Renal pelvis (tissue), 4 donors: ENCODE data around the gene CNOT2. TPM values are rescaled to one million over a fixed set of nuclear protein-coding genes. Genes with fewer than 3 reads are reported as not detected.
"Not testable (repeated sequence)": the region's sequence is repeated elsewhere in the genome, so short reads cannot be mapped to it uniquely, and the experiment has no call there.

Experiments
- DNase-seq: peaks from one replicate; pipeline ENCODE4 v3.0.0-alpha.2; 2013
- polyA plus RNA-seq, 3 donors: library from polyadenylated mRNA; unstranded; fragments of 120-200 nt; gene quantifications; one replicate each; pipeline ENCODE4 v1.2.1, GENCODE V29; 2013; ENCODE audit not compliant: insufficient read length in 3 of 3

CNOT2 gene
- polyA plus RNA-seq, 3 donors = 120 to 132 (median 130) TPM

DNA sequence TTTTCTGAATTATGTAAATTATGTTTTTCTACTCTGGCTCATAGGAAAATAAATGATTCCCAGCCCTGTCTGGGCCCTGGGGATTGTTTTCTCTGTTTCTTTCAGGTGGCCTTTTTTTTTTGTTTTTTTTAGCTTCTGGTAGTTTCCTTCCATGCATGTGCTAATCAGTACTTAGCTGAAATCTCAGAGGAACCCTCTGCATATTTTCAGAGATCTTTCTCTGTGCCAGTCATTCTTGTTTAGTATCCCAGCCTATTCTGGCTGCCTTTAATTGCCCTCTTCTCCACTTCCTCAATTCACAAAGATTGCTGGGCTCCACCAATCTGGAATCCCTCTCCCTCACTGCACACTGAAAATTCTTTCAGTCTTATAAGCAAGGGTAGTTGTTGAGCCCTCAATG, 46.9 kb downstream of the CNOT2 start:
- DNase-seq = no peak

DNA sequence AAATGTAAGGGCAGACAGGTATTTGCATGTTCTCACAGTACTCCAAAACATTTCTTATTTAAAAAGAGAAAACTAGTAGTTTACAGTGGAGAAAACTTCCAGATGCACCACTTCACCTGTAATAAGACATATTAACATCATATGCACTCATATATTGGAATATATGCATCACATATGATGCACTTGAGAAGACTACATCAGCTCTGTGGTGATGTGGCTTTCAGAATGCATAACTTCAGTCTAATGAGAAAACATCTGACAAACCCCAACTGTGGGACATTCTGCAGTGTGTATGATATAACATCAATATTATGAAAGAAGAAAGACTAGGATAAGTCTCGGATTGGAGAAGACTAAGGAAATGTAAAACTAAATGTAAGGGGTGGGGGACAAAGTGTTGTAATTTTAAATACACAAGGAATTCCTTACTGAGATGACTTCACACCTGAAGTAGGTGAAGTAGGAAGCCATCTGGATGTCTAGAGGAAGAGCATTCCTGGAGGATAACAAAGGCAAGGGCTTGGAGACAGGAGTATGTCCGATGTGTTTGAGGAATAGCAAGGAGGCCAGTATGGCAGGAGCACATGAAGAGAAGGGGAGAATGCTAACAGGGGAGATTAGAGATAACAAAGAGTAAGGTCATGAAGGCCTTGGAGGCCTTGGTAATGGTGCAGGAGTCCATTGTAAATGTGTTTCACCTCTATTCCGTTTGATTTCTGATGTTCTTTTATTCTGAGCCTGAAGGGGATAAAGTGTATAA, 49.0 kb downstream of the CNOT2 start:
- no peak for DNase-seq

DNA sequence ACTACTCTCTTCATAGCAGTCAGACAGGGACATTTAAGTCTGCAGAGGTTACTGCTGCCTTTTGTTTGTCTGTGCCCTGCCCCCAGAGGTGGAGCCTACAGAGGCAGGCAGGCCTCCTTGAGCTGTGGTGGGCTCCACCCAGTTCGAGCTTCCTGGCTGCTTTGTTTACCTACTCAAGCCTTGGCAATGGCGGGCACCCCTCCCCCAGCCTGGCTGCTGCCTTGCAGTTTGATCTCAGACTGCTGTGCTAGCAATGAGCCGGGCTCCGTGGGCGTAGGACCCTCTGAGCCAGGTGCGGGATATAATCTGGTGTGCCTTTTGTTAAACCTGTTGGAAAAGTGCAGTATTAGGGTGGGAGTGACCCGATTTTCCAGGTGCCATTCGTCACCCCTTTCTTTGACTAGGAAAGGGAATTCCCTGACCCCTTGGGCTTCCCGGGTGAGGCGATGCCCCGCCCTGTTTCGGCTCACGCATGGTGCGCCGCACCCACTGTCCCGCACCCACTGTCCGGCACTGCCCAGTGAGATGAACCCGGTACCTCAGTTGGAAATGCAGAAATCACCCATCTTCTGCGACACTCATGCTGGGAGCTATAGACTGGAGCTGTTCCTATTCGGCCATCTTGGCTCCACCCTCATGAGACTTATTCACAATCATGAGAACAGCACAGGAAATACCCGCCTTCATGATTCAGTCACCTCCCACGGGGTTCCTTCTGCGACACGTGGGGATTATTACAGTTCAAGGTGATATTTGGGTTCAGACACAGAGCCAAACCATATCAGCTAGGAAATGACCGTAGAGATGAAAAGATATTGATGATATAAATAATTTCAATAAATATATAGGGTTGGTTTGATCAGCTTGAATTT, 61.7 kb downstream of the CNOT2 start:
- not testable (repeated sequence) for DNase-seq

DNA sequence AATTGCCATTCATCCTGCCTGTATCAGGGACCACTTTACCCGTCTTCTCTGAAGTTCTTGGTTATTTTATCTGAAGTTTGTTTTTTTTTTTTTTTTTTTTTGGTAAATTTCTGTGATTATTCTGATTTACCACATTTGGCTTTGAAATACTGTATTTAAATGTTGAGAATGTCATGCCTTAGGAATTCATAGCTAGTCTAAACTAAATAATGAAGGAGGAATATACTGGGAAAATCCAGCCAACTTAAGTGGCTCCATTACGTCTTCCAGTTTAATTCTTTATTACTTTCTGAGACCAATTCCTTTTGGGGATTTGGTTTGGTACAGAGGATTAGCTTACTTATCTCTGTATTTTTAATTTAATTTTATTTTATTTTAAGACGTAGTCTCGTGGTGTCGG, 62.6 kb downstream of the CNOT2 start:
- DNase-seq = no peak

DNA sequence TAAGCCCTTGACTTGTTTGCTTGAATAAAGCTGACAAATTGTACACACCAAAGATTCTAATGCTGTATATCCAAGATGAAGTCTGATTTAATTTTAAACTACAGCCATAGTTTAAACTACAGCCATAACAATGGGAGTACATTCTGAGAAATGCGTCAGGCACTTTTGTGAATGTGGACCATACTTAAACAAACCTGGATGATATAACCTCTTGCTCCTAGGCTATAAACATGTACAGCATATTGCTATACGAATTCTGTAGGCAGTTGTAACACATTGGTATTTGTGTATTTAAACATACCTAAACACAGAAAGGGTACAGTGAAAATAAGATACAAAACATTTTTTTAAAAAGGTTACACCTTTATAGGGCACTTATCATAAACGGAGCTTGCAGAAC, 63.4 kb downstream of the CNOT2 start:
- DNase-seq = no peak

DNA sequence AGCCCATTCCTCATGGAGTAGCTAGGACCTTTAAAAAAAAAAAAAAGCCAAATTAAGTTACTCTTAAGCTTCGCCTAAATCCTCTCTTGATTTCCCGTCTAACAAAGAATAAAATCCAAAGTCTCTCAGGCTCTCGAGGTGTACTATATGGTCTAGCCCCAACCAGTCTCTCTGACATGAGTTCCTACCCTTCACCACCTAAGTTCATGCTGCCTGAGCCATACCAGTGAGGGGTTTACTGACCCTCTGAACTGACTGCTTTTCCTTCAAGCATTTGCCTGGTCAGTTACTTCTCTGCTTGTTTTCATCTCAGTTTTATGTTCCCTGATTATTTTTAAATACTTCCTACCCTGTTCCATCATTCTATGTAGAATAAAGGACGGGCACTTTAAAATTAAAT, 64.6 kb downstream of the CNOT2 start:
- no peak for DNase-seq

DNA sequence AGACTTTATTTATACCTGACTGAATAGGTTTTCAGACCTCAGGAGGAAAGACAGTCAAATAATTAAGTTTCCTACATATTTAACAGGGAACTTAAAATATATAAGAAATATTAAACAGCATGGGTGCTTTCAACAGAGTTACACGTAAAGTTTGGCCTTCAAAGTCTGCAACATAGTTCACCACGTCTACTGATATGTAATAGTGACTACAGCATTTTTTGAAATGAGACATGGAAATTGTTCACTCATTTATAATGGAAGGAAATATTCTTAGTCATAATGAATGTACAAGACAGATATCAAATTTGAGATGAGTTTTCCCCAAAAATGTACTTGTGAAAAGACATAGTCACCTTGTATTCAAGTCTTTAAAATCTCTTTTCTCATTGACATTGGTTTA, 66.1 kb downstream of the CNOT2 start:
- no peak for DNase-seq

DNA sequence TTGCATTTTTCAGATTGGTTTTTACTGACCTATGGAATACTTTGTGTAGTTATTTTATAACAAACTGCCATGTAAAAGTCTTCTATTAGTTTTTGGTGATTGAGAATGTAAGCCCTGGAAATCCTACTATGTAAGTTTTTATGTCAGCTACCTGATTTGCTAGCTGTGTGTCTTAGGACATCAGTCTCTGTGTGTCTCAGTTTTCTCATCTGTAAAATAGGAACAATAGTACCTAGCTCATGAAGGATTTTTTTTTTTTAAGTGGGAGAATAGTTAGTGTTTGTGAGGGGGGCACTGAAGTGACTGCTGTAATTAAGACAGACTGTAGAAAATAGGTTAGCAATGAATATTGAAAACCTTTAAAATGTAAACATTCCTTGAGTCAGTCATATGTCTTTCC, 70.9 kb downstream of the CNOT2 start:
- DNase-seq = no peak

DNA sequence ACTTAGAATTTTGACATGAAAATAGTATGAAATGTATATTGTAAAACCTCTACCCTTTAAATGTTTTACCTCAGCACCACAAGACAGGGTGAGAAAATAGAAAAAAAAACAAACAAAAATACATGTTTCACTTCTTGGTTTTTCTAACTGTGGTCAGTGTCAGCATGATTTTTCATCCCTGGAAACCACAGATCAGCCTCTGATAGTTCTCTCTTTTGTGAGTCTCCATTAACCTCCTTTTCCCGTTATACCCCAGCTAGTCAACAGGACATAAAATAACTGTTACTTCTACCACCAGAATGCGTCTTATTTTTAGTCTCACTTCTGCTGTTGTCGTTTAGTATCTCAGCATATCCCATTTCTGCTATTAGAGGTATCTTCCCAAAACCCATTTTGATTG, 74.5 kb downstream of the CNOT2 start:
- DNase-seq = no peak

DNA sequence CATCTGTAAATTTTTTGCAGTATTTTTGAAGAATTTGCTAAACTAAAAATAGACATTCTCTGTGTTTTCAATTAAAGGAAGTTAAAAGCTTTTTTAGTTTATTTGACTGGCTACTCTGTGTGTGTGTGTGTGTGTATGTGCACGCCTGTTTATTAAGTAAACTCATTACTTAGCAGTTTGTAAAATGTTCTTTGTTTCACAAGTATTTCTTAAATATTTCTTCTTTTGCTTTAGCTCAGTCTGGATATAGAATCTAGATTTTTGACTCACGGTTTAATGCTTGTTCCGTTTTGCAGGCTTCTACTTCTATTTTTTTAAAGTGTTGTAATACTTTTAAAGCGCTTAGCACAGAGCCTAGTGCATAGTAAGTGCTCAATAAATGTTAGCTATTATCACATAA, 76.4 kb downstream of the CNOT2 start:
- no peak for DNase-seq

DNA sequence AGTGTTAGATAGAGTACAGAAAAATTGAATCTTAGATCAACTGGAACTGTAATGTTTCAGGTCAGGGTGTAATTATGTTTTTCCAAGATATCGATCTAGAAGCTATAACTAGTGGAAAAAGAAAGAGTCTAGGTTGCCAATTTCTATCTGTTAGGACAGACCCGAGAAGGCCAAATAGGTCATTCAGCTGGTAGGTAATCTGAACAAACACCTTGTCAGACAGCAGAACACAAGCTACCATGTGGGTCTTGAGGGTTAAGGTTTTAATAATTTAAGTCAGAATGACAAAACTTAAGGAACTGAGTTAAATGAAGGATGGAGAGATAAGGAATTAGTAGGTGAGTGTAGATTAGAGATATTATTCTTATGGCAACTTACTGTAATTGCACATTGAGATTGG, 78.0 kb downstream of the CNOT2 start:
- DNase-seq = no peak

DNA sequence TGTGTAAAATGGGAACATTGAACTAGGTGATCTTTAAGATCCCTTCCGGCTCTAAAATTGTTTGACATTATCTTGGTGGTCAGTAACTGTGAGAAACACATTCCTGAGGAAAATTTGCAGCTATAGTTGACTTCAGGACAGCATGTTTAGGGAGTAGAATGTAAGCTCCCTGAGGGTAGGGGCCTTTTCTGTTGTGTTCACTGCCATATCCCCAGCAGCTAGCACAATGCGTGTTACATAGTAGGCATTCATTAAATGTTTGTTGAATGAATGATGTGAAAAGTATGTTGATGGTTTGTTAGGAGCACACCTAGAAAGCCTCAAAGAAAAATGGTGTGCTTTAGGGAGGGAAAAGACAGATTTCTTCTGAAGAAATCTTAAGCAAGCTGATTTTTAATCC, 84.3 kb downstream of the CNOT2 start:
- no peak for DNase-seq

DNA sequence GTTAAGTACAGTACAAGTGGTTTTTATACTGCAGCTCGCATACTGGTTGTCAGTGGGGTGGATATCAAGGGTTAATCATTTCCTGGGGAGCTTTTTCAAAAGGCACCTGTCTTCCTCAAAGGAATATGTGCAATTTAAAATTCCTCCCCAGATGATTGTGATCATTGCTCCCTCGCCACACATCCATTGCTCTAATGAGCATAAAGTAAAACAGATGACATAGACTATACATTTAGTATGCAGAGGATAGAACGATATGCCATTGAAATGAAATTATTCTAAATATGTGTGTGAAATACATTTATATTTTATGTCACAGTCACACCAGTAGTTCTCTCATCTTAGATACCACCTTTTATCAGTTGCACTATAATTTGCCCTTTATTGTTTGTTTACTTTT, 86.5 kb downstream of the CNOT2 start:
- DNase-seq = no peak

DNA sequence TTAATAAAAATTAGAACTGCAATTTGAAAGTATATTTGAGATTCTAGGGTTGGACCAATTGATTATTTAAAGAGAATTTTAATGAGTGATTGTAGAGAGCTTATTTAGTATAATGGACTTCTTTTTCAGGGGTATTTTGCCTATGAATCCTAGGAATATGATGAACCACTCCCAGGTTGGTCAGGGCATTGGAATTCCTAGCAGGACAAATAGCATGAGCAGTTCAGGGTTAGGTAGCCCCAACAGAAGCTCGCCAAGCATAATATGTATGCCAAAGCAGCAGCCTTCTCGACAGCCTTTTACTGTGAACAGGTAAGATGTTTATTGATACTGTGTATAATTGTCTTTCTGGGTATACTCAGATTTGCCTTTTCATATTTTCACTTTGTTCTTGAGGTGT, 86.9 kb downstream of the CNOT2 start:
- no peak for DNase-seq

DNA sequence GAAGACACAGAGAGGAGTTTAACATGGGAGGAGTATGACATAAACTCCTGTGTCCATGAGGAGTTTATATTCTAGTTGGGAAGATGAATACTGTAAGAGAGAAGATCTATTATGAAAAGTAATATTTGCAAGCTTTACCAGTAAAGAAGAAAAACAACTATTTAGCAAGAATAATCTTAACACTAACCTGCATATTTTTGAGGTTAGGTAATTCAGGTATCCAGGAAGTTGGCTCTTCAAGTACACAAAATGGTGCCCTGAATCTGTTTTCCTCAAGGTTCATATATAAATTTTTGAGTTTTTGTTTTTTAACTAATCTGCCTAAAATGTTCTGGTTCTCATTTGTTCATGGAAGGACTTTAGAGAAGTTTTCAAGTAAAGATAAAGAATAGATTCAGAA, 89.0 kb downstream of the CNOT2 start:
- no peak for DNase-seq

DNA sequence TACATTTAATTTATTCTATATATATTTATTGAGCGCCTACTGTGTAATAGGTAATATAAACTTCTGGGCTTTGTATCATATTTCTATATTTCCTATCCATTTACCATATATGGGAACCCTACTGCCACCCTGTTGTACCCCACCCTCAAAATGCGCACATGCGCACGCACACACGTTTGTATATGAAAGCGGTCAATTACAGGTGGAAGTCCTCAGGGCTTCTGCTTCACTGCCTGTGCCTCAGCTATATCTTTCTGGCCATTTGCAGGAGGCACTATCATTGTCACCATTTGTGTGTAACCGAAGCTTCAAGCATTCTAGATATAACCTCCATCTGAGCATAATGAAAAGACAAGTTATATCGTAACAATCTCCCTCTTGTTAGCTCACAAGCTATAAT, 91.5 kb downstream of the CNOT2 start:
- DNase-seq = no peak

DNA sequence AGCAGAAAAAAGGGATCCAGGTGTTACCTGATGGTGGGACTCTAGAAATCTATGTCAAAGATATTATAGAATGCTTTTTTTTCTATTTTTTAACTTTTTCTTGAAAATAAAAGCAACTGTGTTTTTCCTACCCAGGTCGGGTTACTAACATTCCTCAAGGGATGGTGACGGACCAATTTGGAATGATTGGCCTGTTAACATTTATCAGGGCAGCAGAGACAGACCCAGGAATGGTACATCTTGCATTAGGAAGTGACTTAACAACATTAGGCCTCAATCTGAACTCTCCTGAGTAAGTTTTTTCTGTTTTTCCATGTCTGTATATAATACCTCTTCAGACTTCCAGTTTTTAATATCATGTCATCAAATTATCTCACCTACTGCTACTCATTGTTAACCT, 95.3 kb downstream of the CNOT2 start:
- DNase-seq = no peak

DNA sequence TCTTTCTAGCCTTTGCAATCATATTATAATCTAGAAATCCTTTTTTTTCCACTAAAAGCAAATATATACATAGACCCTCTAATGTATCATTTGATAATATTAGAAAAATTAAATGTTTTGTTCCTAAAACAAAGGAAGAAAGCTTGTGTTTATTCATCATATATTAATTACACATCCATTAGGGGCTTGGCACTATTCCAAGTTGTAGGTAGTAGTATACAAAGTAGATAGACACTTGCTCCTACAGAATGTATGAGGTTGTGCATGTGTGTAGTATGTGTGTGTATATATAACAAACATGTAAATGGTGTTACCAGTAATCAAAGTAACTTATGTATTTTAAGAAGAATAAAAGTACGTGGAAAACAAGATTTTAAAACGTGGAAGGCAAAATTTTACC, 107.8 kb downstream of the CNOT2 start:
- no peak for DNase-seq

DNA sequence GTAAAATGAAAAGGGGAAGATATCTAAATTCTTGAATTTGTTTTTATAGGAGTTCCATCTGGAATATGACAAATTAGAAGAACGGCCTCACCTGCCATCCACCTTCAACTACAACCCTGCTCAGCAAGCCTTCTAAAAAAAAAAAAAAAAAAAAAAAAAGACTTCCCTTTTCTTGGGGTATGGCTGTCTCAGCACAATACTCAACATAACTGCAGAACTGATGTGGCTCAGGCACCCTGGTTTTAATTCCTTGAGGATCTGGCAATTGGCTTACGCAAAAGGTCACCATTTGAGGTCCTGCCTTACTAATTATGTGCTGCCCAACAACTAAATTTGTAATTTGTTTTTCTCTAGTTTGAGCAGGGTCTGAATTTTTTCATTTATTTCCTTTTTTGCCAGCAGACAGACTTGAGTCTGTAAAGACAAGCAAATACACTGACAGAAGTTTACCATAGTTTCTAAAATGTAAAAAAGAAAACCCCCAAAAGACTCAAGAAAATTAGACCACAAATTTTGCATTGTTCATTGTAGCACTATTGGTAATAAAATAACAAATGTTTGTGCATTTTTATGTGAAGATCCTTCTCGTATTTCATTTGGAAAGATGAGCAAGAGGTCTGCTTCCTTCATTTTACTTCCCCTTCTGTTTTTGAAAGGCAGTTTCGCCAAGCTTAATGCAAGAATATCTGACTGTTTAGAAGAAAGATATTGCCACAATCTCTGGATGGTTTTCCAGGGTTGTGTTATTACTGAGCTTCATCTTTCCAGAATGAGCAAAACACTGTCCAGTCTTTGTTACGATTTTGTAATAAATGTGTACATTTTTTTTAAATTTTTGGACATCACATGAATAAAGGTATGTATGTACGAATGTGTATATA, 110.8 kb downstream of the CNOT2 start:
- no peak for DNase-seq

DNA sequence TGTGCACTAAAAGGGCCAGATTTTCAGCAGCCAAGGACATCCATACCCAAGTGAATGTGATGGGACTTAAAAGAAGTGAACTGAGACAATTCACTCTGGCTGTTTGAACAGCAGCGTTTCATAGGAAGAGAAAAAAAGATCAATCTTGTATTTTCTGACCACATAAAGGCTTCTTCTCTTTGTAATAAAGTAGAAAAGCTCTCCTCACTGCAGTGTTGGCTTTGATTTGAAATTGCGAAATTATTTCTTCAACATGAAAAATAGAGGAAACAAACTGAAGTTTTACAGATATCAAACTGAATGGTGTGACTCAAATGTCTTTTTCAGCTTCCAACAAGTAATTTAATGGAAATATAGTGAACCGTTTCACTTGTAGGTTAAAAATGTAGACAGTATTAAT, 111.6 kb downstream of the CNOT2 start:
- DNase-seq = no peak

DNA sequence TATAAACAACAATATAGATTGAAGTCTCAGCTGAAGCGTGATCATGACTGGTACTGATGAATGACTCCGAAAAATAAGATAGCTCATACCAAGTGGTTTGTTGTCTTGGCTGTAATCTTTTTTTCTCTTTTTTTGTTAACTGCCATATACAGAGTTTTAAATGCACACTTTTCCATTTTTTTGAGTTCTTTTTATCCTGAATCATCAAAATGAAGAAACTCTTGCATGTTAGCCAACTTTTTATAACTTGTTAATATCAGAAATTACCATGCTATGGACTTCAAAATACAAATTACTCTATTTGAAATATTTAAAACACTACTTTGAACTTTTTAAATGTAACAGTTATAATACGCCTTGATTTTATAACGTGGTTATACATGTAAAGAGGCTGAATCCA, 112.7 kb downstream of the CNOT2 start:
- no peak for DNase-seq

DNA sequence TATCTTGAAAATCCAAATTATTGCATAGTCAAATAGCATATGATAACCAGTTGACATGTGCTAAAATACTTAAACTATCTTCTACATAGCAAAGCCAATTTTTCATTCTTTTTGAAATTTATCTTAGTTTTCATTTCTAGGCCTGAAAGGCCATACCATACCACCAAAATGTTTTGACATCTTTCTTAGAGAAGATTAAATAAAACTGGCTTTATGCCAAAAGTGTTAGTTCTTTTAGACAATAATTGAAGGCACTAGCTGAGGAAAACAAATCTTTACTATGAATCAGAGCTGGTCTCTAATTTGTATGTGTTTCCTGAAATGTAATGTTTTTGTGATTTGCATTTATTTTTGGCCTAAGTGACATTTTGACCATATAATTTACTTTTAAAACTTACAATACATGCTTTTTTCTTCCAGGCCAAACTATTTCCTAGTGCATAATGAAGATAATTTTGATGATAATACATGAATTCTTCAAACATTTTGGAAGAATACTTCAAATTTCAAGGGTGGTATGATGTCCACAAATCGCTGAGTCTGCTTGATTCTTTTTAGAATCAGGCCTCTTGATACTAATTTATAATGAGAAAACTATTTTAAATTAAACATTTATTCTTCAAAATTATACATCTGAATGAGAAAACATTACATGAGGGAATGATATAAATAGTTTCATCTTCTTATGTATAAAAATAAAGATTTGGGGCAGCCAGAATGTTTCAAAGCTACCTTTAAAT, 116.4 kb downstream of the CNOT2 start:
- DNase-seq = no peak
